NCI-H748 (cell line): ENCODE data around the gene GGCX.
A peak's percentile ranks its signal among the peaks of the same experiment; 100 is the strongest.
"Not testable (repeated sequence)": the region's sequence is repeated elsewhere in the genome, so short reads cannot be mapped to it uniquely, and the experiment has no call there.

Experiments used
- DNase-seq: peaks from one replicate; lab custom pipeline; 2025; ENCODE audit not compliant: unreplicated experiment; lab: John Stamatoyannopoulos, UW

Gene GGCX

GRCh38 chr2:85561280-85562212, at the start of gene GGCX:
GGCX (minus strand) TSS chr2:85561493; CDS start chr2:85561428, 65 bp downstream.
- peak; percentile 96 for DNase-seq

GRCh38 chr2:85607268-85608215, 46.2 kb upstream of the GGCX start:
- no peak for DNase-seq

GRCh38 chr2:85606116-85606455, 44.8 kb upstream of the GGCX start:
- no peak for DNase-seq

- DNase-seq, result no peak
These were observed 44.3 kb upstream of the GGCX start for GRCh38 chr2:85605406-85606115.

- DNase-seq, result peak; percentile 4
These were observed 43.5 kb upstream of the GGCX start for GRCh38 chr2:85604568-85605339.

GRCh38 chr2:85604133-85604444, 42.8 kb upstream of the GGCX start:
- not testable (repeated sequence) for DNase-seq

- DNase-seq, result peak; percentile 85
These were observed 41.4 kb upstream of the GGCX start, which contains the start of gene TMEM150A for GRCh38 chr2:85602476-85603234. TMEM150A (minus strand) TSS chr2:85602698; CDS start chr2:85601948, 750 bp downstream.

GRCh38 chr2:85601771-85602475, 40.6 kb upstream of the GGCX start:
- peak; percentile 38 for DNase-seq

GRCh38 chr2:85600951-85601770, 39.9 kb upstream of the GGCX start:
- no peak for DNase-seq

GRCh38 chr2:85600235-85600575, 38.9 kb upstream of the GGCX start:
- DNase-seq, result no peak

- DNase-seq, result no peak
These were observed 38.4 kb upstream of the GGCX start for GRCh38 chr2:85599468-85600234.

GRCh38 chr2:85598594-85599340, 37.5 kb upstream of the GGCX start:
- DNase-seq, result no peak

GRCh38 chr2:85597241-85597640, 35.9 kb upstream of the GGCX start:
- DNase-seq, result no peak

- DNase-seq, result no peak
These were observed 35.3 kb upstream of the GGCX start for GRCh38 chr2:85596486-85597143.

- peak; percentile 8 for DNase-seq
These were observed 34.7 kb upstream of the GGCX start for GRCh38 chr2:85596026-85596333.

- peak; percentile 95 for DNase-seq
These were observed 34.2 kb upstream of the GGCX start, which contains the start of gene RNF181 for GRCh38 chr2:85595301-85596025. RNF181 (plus strand) TSS chr2:85595745; CDS start chr2:85595764, 19 bp downstream.
